Lower leg skin (tissue), 4 donors: ENCODE data around the gene CPEB3. TPM values are rescaled to one million over a fixed set of nuclear protein-coding genes. Genes with fewer than 3 reads are reported as not detected.

Experiments used
- DNase-seq, 2 donors: peaks; one replicate each; pipeline ENCODE4 v3.0.0-alpha.2; 2019; ENCODE audit warnings: low spot score in 2 of 2
- H3K4me3 ChIP-seq: fragments of 200-600 bp; sonication (generic); 2 replicates; pipeline ENCODE4 v1.5.1; 2017; ENCODE audit warnings: mild to moderate bottlenecking, low read depth; ENCODE audit not compliant: poor library complexity, severe bottlenecking
- CTCF ChIP-seq, 3 donors: fragments of 450-650 bp; IDR thresholded peaks; one replicate each; pipeline ENCODE4 v1.5.1; 2016; ENCODE audit warnings: antibody characterized with exemption in 3 of 3, mild to moderate bottlenecking in 3 of 3, moderate library complexity in 2 of 3
- POLR2A ChIP-seq, 2 donors: fragments of 450-650 bp; IDR thresholded peaks; one replicate each; pipeline ENCODE4 v1.6.1; 2016 to 2017; ENCODE audit warnings: antibody characterized with exemption in 2 of 2, mild to moderate bottlenecking in 1 of 2, moderate library complexity in 1 of 2
- WGBS, 2 donors: methylation state at CpG; one replicate each; pipeline ENCODE4 v1.1.5; 2018; 5-methylcytosine and 5-hydroxymethylcytosine counted together
- intact Hi-C: fragments of 100-400 bp; cut with DNase I; formaldehyde crosslinking; loops from one replicate; pipeline ENCODE4 v1.15.0; 2023; ENCODE audit warnings: low total_unique reads
- total RNA-seq, 4 donors: library from RNA; depleted of rRNA; stranded (reverse); fragments of >200 nt; gene quantifications; one replicate each; pipeline ENCODE4 v1.1.0, GENCODE V29; 2016

The CPEB3 gene
- total RNA-seq, 4 donors from 2014 or later: 10.8 to 15.2 (median 13.6) TPM

GRCh38 chr10:92298487-92298886 lies 7.6 kb upstream of the CPEB3 start:
- 94 to 95% methylated on average over 6 of the region's 6 CpGs for WGBS, 2 donors
- intact Hi-C loops: no loop called here
- no peak for TF ChIP-seq CTCF (IDR thresholded peaks at IDR 0.05)
- no peak for TF ChIP-seq POLR2A (IDR thresholded peaks at IDR 0.05)
- H3K4me3 ChIP-seq: no peak overlapping the region
- DNase-seq: no peak

- intact Hi-C loops: no loop called here
- 0 to 1% methylated on average over 17 of the region's 17 CpGs for WGBS, 2 donors
- no peak for TF ChIP-seq CTCF (IDR thresholded peaks at IDR 0.05)
- H3K4me3 ChIP-seq: peak overlapping the region; percentile 94
- peak in 1 of 2 donors; percentile 50 for DNase-seq
Measured at GRCh38 chr10:92291921-92292845, 1.3 kb upstream of the CPEB3 start.

- WGBS, 2 donors: 1 to 2% methylated on average over 10 of the region's 10 CpGs
- TF ChIP-seq CTCF (IDR thresholded peaks at IDR 0.05) (no peak), POLR2A (IDR thresholded peaks at IDR 0.05) (no peak)
- peak overlapping the region; percentile 94 for H3K4me3 ChIP-seq
- intact Hi-C loops: no loop called here
- DNase-seq: no peak
Measured at GRCh38 chr10:92291616-92291865, 663 bp upstream of the CPEB3 start.

GRCh38 chr10:92290076-92290836 lies 622 bp downstream of the CPEB3 start:
- intact Hi-C loops: no loop called here
- DNase-seq: peak; percentile 32 to 90
- H3K4me3 ChIP-seq: peak overlapping the region; percentile 94
- no peak for TF ChIP-seq CTCF (IDR thresholded peaks at IDR 0.05)
- no peak for TF ChIP-seq POLR2A (IDR thresholded peaks at IDR 0.05)
- 1% methylated on average over 33 of the region's 33 CpGs for WGBS, 2 donors

GRCh38 chr10:92284112-92284704 lies 6.7 kb downstream of the CPEB3 start:
- no peak for TF ChIP-seq POLR2A (IDR thresholded peaks at IDR 0.05)
- no peak for TF ChIP-seq CTCF (IDR thresholded peaks at IDR 0.05)
- 86 to 88% methylated on average over 10 of the region's 10 CpGs for WGBS, 2 donors
- no peak overlapping the region for H3K4me3 ChIP-seq
- DNase-seq: no peak
- intact Hi-C loops: no loop called here
